HG02642 (cell line): ENCODE measurements around the gene PTGER4.
"Not testable (repeated sequence)": the region's sequence is repeated elsewhere in the genome, so short reads cannot be mapped to it uniquely, and the experiment has no call there.

Source experiments
- ATAC-seq: cut with Tn5 transposase; IDR thresholded peaks from one replicate; pipeline ENCODE4 v1.9.1; 2021; ENCODE audit warnings: mild to moderate bottlenecking; ENCODE audit not compliant: unreplicated experiment, poor library complexity

PTGER4 gene

GRCh38 chr5:40688127-40688761 lies 8.5 kb downstream of the PTGER4 start:
- ATAC-seq, result peak; percentile 94

- no peak for ATAC-seq
Measured at GRCh38 chr5:40688996-40689395, 9.3 kb downstream of the PTGER4 start.

GRCh38 chr5:40689438-40689837 lies 9.7 kb downstream of the PTGER4 start:
- ATAC-seq, result no peak

- no peak for ATAC-seq
Measured at GRCh38 chr5:40690267-40690666, 10.6 kb downstream of the PTGER4 start.

- ATAC-seq, result no peak
Measured at GRCh38 chr5:40691894-40692293, 12.2 kb downstream of the PTGER4 start.

- ATAC-seq, result no peak
Measured at GRCh38 chr5:40694433-40694832, 14.7 kb downstream of the PTGER4 start.

GRCh38 chr5:40700116-40700782 lies 20.5 kb downstream of the PTGER4 start:
- no peak for ATAC-seq

GRCh38 chr5:40702027-40702426 lies 22.3 kb downstream of the PTGER4 start:
- ATAC-seq, result not testable (repeated sequence)

- not testable (repeated sequence) for ATAC-seq
Measured at GRCh38 chr5:40705484-40705883, 25.8 kb downstream of the PTGER4 start.

- ATAC-seq, result not testable (repeated sequence)
Measured at GRCh38 chr5:40710575-40710974, 30.9 kb downstream of the PTGER4 start.

- ATAC-seq, result no peak
Measured at GRCh38 chr5:40714001-40714400, 34.3 kb downstream of the PTGER4 start.

- no peak for ATAC-seq
Measured at GRCh38 chr5:40716000-40716399, 36.3 kb downstream of the PTGER4 start.

GRCh38 chr5:40716590-40716989 lies 36.9 kb downstream of the PTGER4 start:
- no peak for ATAC-seq

GRCh38 chr5:40717281-40717680 lies 37.6 kb downstream of the PTGER4 start:
- no peak for ATAC-seq

- no peak for ATAC-seq
Measured at GRCh38 chr5:40720069-40720468, 40.4 kb downstream of the PTGER4 start.

- not testable (repeated sequence) for ATAC-seq
Measured at GRCh38 chr5:40722497-40722911, 42.8 kb downstream of the PTGER4 start.

GRCh38 chr5:40733434-40733833 lies 53.7 kb downstream of the PTGER4 start:
- no peak for ATAC-seq

- no peak for ATAC-seq
Measured at GRCh38 chr5:40733879-40734563, 54.3 kb downstream of the PTGER4 start.

GRCh38 chr5:40734986-40735385 lies 55.3 kb downstream of the PTGER4 start:
- no peak for ATAC-seq

GRCh38 chr5:40735609-40736008 lies 55.9 kb downstream of the PTGER4 start:
- ATAC-seq, result no peak

GRCh38 chr5:40736103-40736875 lies 56.6 kb downstream of the PTGER4 start:
- ATAC-seq, result no peak
